Brain microvascular endothelial cell (primary cell): Measurements from ENCODE around the gene TMC5.

Experiments
- DNase-seq: peaks from one replicate; pipeline ENCODE4 v3.0.0-alpha.2; 2020
- H3K27ac ChIP-seq: fragments of 250-450 bp; sonication (Bioruptor Pico); 2 replicates; pipeline ENCODE4 v1.5.1; 2020; ENCODE audit warnings: mild to moderate bottlenecking, moderate library complexity
- H3K27me3 ChIP-seq: fragments of 250-450 bp; sonication (Bioruptor Pico); replicated peaks from 2 replicates; pipeline ENCODE4 v1.5.1; 2020; ENCODE audit warnings: mild to moderate bottlenecking
- H3K36me3 ChIP-seq: fragments of 250-450 bp; sonication (Bioruptor Pico); replicated peaks from 2 replicates; pipeline ENCODE4 v1.5.1; 2020; ENCODE audit warnings: mild to moderate bottlenecking
- H3K4me3 ChIP-seq: 2 replicates; pipeline ENCODE4 v1.5.1; 2011; ENCODE audit warnings: low read depth, mild to moderate bottlenecking, control low read depth, low read length, moderate library complexity
- CTCF ChIP-seq: IDR thresholded peaks from 2 replicates; pipeline ENCODE4 v1.5.1; 2011; ENCODE audit warnings: low read depth, mild to moderate bottlenecking, moderate library complexity, low read length, control low read depth, inconsistent platforms; ENCODE audit errors: missing control alignments
- in situ Hi-C: cut with HindIII; loops from 2 replicates; pipeline ENCODE4 v1.10.0; 2017; ENCODE audit warnings: low sequenced_read_pairs, low pct_ligation_motif_present

The TMC5 gene

DNA sequence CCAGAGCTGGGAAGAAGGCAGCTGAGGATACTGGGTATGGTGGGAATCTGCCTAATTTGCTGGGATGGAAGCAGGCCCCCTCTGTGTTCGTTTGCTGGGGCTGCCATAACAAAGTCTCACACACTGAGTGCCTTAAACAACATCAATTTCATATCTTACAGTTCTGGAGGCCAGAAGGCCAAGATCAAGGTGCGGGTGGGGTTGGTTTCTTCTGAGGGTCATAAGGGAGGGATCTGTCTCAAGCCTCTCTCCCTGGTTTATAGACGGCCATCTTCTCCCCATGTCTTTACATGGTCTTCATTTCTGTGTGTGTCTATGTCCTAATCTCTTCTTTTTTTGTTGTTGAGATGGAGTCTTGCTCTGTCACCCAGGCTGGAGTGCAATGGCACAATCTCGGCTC is 68.4 kb downstream of the TMC5 start:
- in situ Hi-C loops = no loop called here
- no peak overlapping the region for H3K27ac ChIP-seq
- no peak for DNase-seq
- H3K27me3 ChIP-seq = no peaks in the 10 kb centered on the region
- no peak for TF ChIP-seq CTCF
- H3K4me3 ChIP-seq = no peak overlapping the region
- no peaks in the 10 kb centered on the region for H3K36me3 ChIP-seq

GRCh38 chr16:19486750-19487325 is 69.2 kb downstream of the TMC5 start:
- TF ChIP-seq CTCF = no peak
- Histone ChIP-seq H3K36me3 (no peaks in the 10 kb centered on the region), H3K27me3 (no peaks in the 10 kb centered on the region), H3K27ac (no peak overlapping the region), H3K4me3 (no peak overlapping the region)
- in situ Hi-C loops = no loop called here
- no peak for DNase-seq

DNA sequence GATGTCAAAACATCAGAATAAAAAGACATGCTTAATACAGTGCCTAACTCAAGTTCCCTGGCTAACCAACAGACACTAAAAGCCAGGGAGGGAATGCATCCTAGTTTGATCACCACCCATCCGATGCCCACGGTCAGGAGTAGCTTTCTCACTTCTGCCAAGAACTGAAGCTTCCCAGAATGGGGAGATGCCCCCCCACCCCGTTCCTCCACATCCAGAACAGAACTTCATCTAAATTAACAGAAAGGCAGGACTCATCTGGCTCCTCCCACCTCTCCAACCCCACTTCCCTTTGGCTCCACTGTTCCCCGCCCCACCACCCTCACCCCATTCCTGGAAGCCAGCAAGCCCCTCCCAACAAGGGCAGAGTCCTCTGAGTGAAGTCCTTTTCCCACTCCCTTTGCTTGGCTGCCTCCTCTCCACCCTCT is 70.5 kb downstream of the TMC5 start:
- DNase-seq = no peak
- H3K36me3 ChIP-seq = no peaks in the 10 kb centered on the region
- TF ChIP-seq CTCF = no peak
- H3K4me3 ChIP-seq = no peak overlapping the region
- in situ Hi-C loops = no loop called here
- H3K27ac ChIP-seq = no peak overlapping the region
- H3K27me3 ChIP-seq = no peaks in the 10 kb centered on the region

- no peak for DNase-seq
- no peak for TF ChIP-seq CTCF
- Histone ChIP-seq H3K4me3 (no peak overlapping the region), H3K27me3 (no peaks in the 10 kb centered on the region), H3K27ac (no peak overlapping the region), H3K36me3 (no peaks in the 10 kb centered on the region)
- in situ Hi-C loops = no loop called here
Measured at GRCh38 chr16:19490619-19491018, 72.9 kb downstream of the TMC5 start.

- Histone ChIP-seq H3K27me3 (no peaks in the 10 kb centered on the region), H3K36me3 (peaks cover 7% of the 10 kb centered on the region), H3K27ac (no peak overlapping the region), H3K4me3 (no peak overlapping the region)
- no peak for DNase-seq
- TF ChIP-seq CTCF = no peak
- in situ Hi-C loops = no loop called here
Measured at GRCh38 chr16:19497176-19497575, 79.5 kb downstream of the TMC5 start.

GRCh38 chr16:19499006-19499405 is 81.3 kb downstream of the TMC5 start:
- Histone ChIP-seq H3K27ac (no peak overlapping the region), H3K4me3 (no peak overlapping the region), H3K27me3 (no peaks in the 10 kb centered on the region), H3K36me3 (peaks cover 18% of the 10 kb centered on the region)
- TF ChIP-seq CTCF = no peak
- in situ Hi-C loops = no loop called here
- no peak for DNase-seq
